Effector memory CD8-positive, alpha-beta T cell (primary cell): ENCODE data around the gene PRR16.

Source experiments
- ATAC-seq: fragments of 150-1000 bp; cut with Tn5 transposase; replicated peaks from 2 replicates; pipeline ENCODE4 v1.10.0; 2021; ENCODE audit warnings: mild to moderate bottlenecking, moderate library complexity
- DNase-seq, 3 experiments: peaks; one replicate each; pipeline ENCODE4 v3.0.0; 2021
- H3K27ac Mint-ChIP-seq, 2 donors: one replicate each; pipeline ENCODE4 v1.8.0; 2022; ENCODE audit warnings: mild to moderate bottlenecking in 2 of 2, mixed read lengths in 2 of 2, moderate library complexity in 2 of 2
- H3K27me3 Mint-ChIP-seq, 2 donors: one replicate each; pipeline ENCODE4 v1.8.0; 2022; ENCODE audit warnings: mixed read lengths in 2 of 2
- H3K36me3 Mint-ChIP-seq: one replicate; pipeline ENCODE4 v1.8.0; 2022; ENCODE audit warnings: mild to moderate bottlenecking, moderate library complexity, mixed read lengths; ENCODE audit not compliant: insufficient read depth
- H3K4me1 Mint-ChIP-seq, 2 donors: one replicate each; pipeline ENCODE4 v1.8.0; 2022; ENCODE audit warnings: low read depth in 2 of 2, mixed read lengths in 2 of 2
- H3K4me3 Mint-ChIP-seq, 2 donors: one replicate each; pipeline ENCODE4 v1.8.0; 2022; ENCODE audit warnings: mild to moderate bottlenecking in 2 of 2, mixed read lengths in 2 of 2, moderate library complexity in 2 of 2
- H3K9me3 Mint-ChIP-seq, 2 donors: one replicate each; pipeline ENCODE4 v1.8.0; 2022; ENCODE audit warnings: mixed read lengths in 2 of 2

Gene PRR16

GRCh38 chr5:120540097-120540496, 76.0 kb downstream of the PRR16 start:
- no peaks in the 10 kb centered on the region for H3K4me1 Mint-ChIP-seq
- no peaks in the 10 kb centered on the region for H3K27me3 Mint-ChIP-seq
- DNase-seq = no peak
- peaks cover 3% of the 10 kb centered on the region for H3K36me3 Mint-ChIP-seq
- no peak for ATAC-seq
- no peak overlapping the region for H3K4me3 Mint-ChIP-seq
- peaks cover 0 to 5% of the 10 kb centered on the region in 2 donors for H3K9me3 Mint-ChIP-seq
- H3K27ac Mint-ChIP-seq = no peak overlapping the region

- Mint-ChIP-seq H3K9me3 (peaks cover 0 to 5% of the 10 kb centered on the region in 2 donors), H3K36me3 (peaks cover 3% of the 10 kb centered on the region), H3K27me3 (no peaks in the 10 kb centered on the region), H3K4me3 (no peak overlapping the region), H3K27ac (no peak overlapping the region), H3K4me1 (no peaks in the 10 kb centered on the region)
- ATAC-seq (no peak), DNase-seq (no peak)
Measured at GRCh38 chr5:120544043-120544442, 79.9 kb downstream of the PRR16 start.

GRCh38 chr5:120545007-120545406, 80.9 kb downstream of the PRR16 start:
- DNase-seq = no peak

GRCh38 chr5:120545951-120546350, 81.9 kb downstream of the PRR16 start:
- peaks cover 0 to 4% of the 10 kb centered on the region in 2 donors for H3K9me3 Mint-ChIP-seq
- H3K27me3 Mint-ChIP-seq = no peaks in the 10 kb centered on the region
- no peak overlapping the region for H3K27ac Mint-ChIP-seq
- no peak for ATAC-seq
- H3K4me1 Mint-ChIP-seq = no peaks in the 10 kb centered on the region
- H3K36me3 Mint-ChIP-seq = no peaks in the 10 kb centered on the region
- H3K4me3 Mint-ChIP-seq = no peak overlapping the region
- no peak for DNase-seq

More at GRCh38 chr5:120545007-120545406, 80.9 kb downstream of the PRR16 start:
- H3K27ac Mint-ChIP-seq = no peak overlapping the region
- H3K4me3 Mint-ChIP-seq = no peak overlapping the region
- peaks cover 3% of the 10 kb centered on the region for H3K36me3 Mint-ChIP-seq
- H3K9me3 Mint-ChIP-seq = peaks cover 0 to 7% of the 10 kb centered on the region in 2 donors
- H3K4me1 Mint-ChIP-seq = no peaks in the 10 kb centered on the region
- H3K27me3 Mint-ChIP-seq = no peaks in the 10 kb centered on the region
- no peak for ATAC-seq

- no peaks in the 10 kb centered on the region for H3K4me1 Mint-ChIP-seq
Measured at GRCh38 chr5:120546922-120547321, 82.8 kb downstream of the PRR16 start.

GRCh38 chr5:120550358-120550757, 86.3 kb downstream of the PRR16 start:
- Mint-ChIP-seq H3K27me3 (no peaks in the 10 kb centered on the region), H3K27ac (no peak overlapping the region), H3K36me3 (no peaks in the 10 kb centered on the region), H3K9me3 (peaks cover 0 to 6% of the 10 kb centered on the region in 2 donors), H3K4me1 (no peaks in the 10 kb centered on the region), H3K4me3 (no peak overlapping the region)
- ATAC-seq (no peak), DNase-seq (no peak)

More at GRCh38 chr5:120546922-120547321, 82.8 kb downstream of the PRR16 start:
- Mint-ChIP-seq H3K9me3 (peaks cover 0 to 4% of the 10 kb centered on the region in 2 donors), H3K27ac (no peak overlapping the region), H3K36me3 (no peaks in the 10 kb centered on the region), H3K4me3 (no peak overlapping the region), H3K27me3 (no peaks in the 10 kb centered on the region)
- ATAC-seq (no peak), DNase-seq (no peak)

- no peaks in the 10 kb centered on the region for H3K27me3 Mint-ChIP-seq
- no peaks in the 10 kb centered on the region for H3K36me3 Mint-ChIP-seq
- DNase-seq (no peak), ATAC-seq (no peak)
- no peak overlapping the region for H3K27ac Mint-ChIP-seq
- H3K4me1 Mint-ChIP-seq = no peaks in the 10 kb centered on the region
- H3K4me3 Mint-ChIP-seq = no peak overlapping the region
- H3K9me3 Mint-ChIP-seq = peaks cover 0 to 10% of the 10 kb centered on the region in 2 donors
Measured at GRCh38 chr5:120552638-120553037, 88.5 kb downstream of the PRR16 start.

GRCh38 chr5:120555345-120555744, 91.2 kb downstream of the PRR16 start:
- H3K9me3 Mint-ChIP-seq = peaks cover 0 to 7% of the 10 kb centered on the region in 2 donors
- no peaks in the 10 kb centered on the region for H3K36me3 Mint-ChIP-seq
- no peaks in the 10 kb centered on the region for H3K27me3 Mint-ChIP-seq
- no peak overlapping the region for H3K27ac Mint-ChIP-seq
- no peak for DNase-seq
- H3K4me3 Mint-ChIP-seq = no peak overlapping the region
- no peak for ATAC-seq
- no peaks in the 10 kb centered on the region for H3K4me1 Mint-ChIP-seq

- no peak overlapping the region for H3K4me3 Mint-ChIP-seq
- DNase-seq = no peak
- no peaks in the 10 kb centered on the region for H3K27me3 Mint-ChIP-seq
- peaks cover 7% of the 10 kb centered on the region in 2 donors for H3K9me3 Mint-ChIP-seq
- no peak overlapping the region for H3K27ac Mint-ChIP-seq
- H3K4me1 Mint-ChIP-seq = no peaks in the 10 kb centered on the region
- no peaks in the 10 kb centered on the region for H3K36me3 Mint-ChIP-seq
- ATAC-seq = no peak
Measured at GRCh38 chr5:120564013-120564412, 99.9 kb downstream of the PRR16 start.

GRCh38 chr5:120567066-120567465, 103.0 kb downstream of the PRR16 start:
- no peak for ATAC-seq

GRCh38 chr5:120567921-120568320, 103.8 kb downstream of the PRR16 start:
- H3K4me1 Mint-ChIP-seq = no peaks in the 10 kb centered on the region
- no peak for ATAC-seq
- no peak overlapping the region for H3K4me3 Mint-ChIP-seq
- no peak for DNase-seq
- no peaks in the 10 kb centered on the region for H3K27me3 Mint-ChIP-seq
- H3K9me3 Mint-ChIP-seq = peaks cover 0 to 10% of the 10 kb centered on the region in 2 donors
- no peaks in the 10 kb centered on the region for H3K36me3 Mint-ChIP-seq
- no peak overlapping the region for H3K27ac Mint-ChIP-seq

More at GRCh38 chr5:120567066-120567465, 103.0 kb downstream of the PRR16 start:
- Mint-ChIP-seq H3K4me3 (no peak overlapping the region), H3K4me1 (no peaks in the 10 kb centered on the region), H3K9me3 (peaks cover 7 to 11% of the 10 kb centered on the region in 2 donors), H3K27me3 (no peaks in the 10 kb centered on the region), H3K27ac (no peak overlapping the region), H3K36me3 (no peaks in the 10 kb centered on the region)
- no peak for DNase-seq

- DNase-seq (no peak), ATAC-seq (no peak)
- peaks cover 0 to 6% of the 10 kb centered on the region in 2 donors for H3K9me3 Mint-ChIP-seq
- H3K4me3 Mint-ChIP-seq = no peak overlapping the region
- no peaks in the 10 kb centered on the region for H3K36me3 Mint-ChIP-seq
- no peaks in the 10 kb centered on the region for H3K27me3 Mint-ChIP-seq
- no peaks in the 10 kb centered on the region for H3K4me1 Mint-ChIP-seq
- no peak overlapping the region for H3K27ac Mint-ChIP-seq
Measured at GRCh38 chr5:120568711-120569110, 104.6 kb downstream of the PRR16 start.

GRCh38 chr5:120576588-120576987, 112.5 kb downstream of the PRR16 start:
- H3K36me3 Mint-ChIP-seq = no peaks in the 10 kb centered on the region
- peaks cover 2 to 16% of the 10 kb centered on the region in 2 donors for H3K9me3 Mint-ChIP-seq
- DNase-seq (no peak), ATAC-seq (no peak)
- H3K27ac Mint-ChIP-seq = no peak overlapping the region
- no peak overlapping the region for H3K4me3 Mint-ChIP-seq
- H3K27me3 Mint-ChIP-seq = no peaks in the 10 kb centered on the region
- no peaks in the 10 kb centered on the region for H3K4me1 Mint-ChIP-seq

GRCh38 chr5:120582635-120583034, 118.5 kb downstream of the PRR16 start:
- H3K9me3 Mint-ChIP-seq = peaks cover 0 to 18% of the 10 kb centered on the region in 2 donors

GRCh38 chr5:120586646-120587045, 122.5 kb downstream of the PRR16 start:
- Mint-ChIP-seq H3K36me3 (no peaks in the 10 kb centered on the region), H3K4me3 (no peak overlapping the region), H3K27me3 (no peaks in the 10 kb centered on the region), H3K9me3 (peaks cover 0 to 11% of the 10 kb centered on the region in 2 donors), H3K4me1 (no peaks in the 10 kb centered on the region), H3K27ac (no peak overlapping the region)
- no peak for ATAC-seq
- no peak for DNase-seq

More at GRCh38 chr5:120582635-120583034, 118.5 kb downstream of the PRR16 start:
- H3K36me3 Mint-ChIP-seq = no peaks in the 10 kb centered on the region
- no peak for ATAC-seq
- H3K4me1 Mint-ChIP-seq = no peaks in the 10 kb centered on the region
- DNase-seq = no peak
- no peak overlapping the region for H3K27ac Mint-ChIP-seq
- H3K27me3 Mint-ChIP-seq = no peaks in the 10 kb centered on the region
- H3K4me3 Mint-ChIP-seq = no peak overlapping the region
